GM19395 (cell line): ENCODE results near the gene ATP2C2.
"Not testable (repeated sequence)": the region's sequence is repeated elsewhere in the genome, so short reads cannot be mapped to it uniquely, and the experiment has no call there.

Experiments used
- ATAC-seq: cut with Tn5 transposase; IDR thresholded peaks from one replicate; pipeline ENCODE4 v1.9.1; 2021; ENCODE audit warnings: mild to moderate bottlenecking, moderate library complexity; ENCODE audit not compliant: unreplicated experiment

Gene ATP2C2

DNA sequence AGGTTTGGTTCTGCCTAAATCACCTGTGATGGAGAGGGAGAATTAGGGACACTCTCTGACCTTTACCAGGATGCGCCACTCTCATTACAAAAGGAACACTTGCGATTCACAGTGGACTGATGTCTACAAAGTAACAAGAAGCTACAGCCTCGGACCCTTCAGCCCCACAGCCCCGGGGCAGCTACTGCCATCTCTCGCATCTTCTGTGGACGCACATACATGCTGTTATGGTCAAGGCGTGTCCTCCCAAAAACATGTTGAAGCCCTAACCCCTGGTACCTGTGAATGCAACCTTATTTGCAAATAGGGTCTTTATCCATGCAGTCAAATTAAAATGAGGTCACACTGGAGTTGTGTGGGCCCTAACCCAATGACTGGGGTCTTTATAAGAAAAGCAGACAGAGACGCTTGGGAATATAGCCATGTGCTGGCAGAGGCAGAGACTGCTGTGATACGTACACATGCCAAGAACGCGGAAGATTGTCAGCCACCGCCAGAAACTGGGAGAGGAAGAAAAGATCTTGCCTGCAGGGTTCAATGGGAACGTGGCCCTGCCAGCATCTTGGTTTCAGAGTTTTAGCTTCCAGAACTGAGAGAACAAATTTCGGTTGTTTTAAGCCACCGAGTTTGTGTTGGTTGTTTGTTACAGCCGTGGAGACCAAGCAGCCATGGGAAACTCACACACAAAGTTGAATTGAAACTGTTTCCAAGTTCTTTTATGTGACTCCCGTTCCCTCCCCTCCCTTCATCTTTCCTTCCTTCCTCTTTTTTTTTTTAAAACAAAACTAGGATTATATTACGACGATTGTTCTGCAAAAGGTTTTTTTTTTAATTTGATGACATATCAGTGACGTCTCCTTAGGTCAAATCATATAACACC, 23.1 kb downstream of the ATP2C2 start:
- no peak for ATAC-seq

DNA sequence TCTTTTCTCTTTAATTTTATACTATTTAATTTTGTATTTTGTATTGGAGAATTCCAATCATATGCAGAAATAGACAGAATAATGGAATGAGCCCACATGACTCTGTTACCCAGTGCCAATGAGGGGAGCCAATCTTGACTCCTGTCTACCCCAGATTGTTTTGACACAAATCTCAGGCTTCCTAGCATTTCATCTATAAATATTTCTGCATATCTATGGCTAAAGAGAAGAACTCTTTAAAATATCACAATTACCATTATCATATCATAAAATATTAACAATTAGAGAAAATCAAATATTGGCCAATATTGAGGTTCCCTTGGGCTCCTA, 23.7 kb downstream of the ATP2C2 start:
- ATAC-seq: no peak

DNA sequence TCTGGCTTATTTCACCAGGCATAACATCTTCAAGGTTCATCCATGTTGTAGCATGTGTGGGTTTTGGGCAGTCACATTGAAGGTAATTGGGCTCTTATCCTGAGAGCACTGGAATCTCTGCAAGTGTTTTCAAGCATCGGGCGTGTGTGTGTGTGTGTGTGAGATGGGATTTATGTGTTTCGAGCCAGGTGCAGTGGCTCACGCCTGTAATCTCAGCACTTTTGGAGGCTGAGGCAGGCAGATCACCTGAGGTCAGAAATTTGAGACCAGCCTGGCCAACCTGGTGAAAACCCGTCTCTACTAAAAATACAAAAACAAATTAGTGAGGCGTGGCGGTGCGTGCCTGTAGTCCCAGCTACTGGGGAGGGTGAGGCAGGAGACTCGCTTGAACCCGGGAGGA, 27.7 kb downstream of the ATP2C2 start:
- ATAC-seq: not testable (repeated sequence)

DNA sequence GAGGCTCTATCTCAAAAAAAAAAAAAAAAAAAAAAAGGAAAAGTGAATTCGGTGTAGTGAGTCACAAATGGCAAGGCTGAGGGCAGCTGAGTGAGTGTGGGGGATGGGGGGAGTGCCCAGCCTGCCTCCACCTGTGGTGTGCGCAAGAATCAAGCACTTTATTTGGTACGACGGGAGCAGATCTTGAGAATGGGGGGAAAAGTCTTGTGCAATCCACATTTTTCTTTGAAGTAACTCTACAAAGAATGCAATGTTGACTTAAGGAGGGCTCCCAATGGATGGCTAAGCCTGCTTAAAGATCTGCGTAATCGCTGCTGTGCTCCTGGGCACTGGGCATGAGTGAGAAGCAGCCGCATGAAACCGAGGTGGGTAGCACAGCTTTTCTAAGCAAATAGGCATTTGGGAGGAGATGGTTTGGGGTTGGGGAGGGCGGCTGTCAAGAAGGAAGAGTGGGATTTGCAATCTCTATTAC, 28.2 kb downstream of the ATP2C2 start:
- ATAC-seq: no peak

DNA sequence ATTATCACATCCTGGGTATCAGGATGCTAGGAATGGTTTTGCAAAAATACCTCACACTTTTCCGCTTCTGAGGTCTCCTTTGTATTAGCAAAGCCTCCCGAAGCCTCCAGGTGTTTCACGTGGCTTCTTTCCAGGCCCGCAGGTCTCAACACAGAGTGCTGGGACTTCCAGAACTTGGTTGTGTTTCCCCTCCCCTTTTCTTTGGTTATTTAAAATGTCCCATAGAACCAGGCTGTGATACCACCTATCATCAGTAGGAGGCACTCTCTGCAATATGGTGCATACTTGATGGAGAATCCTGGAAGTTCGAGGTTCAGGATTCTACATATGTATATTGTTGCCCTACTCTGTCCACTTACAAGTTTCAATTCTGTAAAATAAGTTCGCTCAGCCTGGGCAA, 28.8 kb downstream of the ATP2C2 start:
- no peak for ATAC-seq

DNA sequence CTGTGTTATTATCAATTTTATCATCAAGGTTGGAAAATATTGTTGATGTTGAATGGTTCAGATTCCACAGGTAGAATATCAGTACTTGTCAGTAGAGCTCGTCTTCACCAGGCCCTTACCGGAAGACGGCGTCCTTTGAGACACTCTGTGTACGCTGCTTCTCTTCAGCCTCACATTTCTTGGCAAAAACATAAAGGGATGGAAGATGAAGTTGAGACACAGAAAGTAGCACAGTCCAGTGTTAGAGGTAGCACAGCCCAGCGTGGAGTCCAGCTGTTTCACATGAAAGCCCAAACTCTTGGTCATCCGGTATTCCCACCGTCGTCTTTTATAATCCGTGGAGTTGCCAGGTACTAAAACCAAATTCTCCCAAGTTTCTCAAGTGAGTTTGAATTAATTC, 30.4 kb downstream of the ATP2C2 start:
- ATAC-seq: no peak

DNA sequence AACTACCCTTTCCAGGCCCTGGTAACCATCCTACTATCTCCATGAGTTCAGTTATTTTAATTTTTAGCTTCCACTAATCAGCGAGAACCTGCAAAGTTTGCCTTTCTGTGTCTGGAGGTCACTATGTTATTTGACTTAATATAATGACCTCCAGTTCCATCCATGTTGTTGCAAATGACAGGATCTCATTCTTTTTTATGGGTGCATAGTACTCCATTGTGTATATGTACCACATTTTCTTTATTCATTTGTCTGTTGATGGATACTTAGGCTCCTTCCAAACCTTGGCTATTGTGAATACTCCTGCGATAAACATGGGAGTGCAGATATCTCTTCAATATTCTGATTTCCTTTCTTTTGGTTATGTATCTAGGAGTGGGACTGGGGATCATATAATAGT, 31.6 kb downstream of the ATP2C2 start:
- ATAC-seq: not testable (repeated sequence)

DNA sequence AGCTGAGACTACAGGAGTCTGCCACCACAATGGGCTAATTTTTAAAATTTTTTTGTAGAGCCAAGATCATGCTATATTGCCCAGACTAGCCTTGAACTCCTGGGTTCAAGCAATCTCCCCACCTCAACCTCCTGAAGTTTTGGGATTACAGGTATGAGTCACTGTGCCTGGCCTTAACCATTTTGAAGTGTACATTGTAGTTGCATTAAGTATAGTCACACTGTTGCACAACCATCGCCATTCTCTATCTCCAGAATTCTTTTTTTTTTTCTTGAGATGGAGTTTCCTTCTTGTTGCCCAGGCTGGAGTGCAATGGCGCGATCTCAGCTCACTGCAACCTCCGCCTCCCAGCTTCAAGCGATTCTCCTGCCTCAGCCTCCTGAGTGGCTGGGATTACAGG, 35.1 kb downstream of the ATP2C2 start:
- not testable (repeated sequence) for ATAC-seq

DNA sequence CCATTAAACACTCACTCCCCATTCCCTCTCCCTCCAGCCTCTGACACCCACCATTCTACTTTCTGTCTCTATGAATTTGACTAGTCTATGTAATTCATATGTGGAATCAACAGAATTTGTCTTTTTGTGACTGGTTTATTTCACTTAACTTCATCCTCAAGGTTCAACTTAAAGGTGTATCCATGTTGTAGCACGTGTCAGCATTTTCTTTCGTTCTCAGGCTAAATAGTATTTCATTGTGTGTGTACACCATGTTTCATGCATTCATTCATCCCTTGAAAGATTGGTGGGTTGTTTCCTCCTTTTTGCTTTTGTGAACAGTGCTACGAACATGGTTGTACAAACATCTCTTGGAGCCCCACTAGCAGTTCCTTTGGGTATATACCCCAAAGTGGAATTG, 36.0 kb downstream of the ATP2C2 start:
- ATAC-seq: no peak

DNA sequence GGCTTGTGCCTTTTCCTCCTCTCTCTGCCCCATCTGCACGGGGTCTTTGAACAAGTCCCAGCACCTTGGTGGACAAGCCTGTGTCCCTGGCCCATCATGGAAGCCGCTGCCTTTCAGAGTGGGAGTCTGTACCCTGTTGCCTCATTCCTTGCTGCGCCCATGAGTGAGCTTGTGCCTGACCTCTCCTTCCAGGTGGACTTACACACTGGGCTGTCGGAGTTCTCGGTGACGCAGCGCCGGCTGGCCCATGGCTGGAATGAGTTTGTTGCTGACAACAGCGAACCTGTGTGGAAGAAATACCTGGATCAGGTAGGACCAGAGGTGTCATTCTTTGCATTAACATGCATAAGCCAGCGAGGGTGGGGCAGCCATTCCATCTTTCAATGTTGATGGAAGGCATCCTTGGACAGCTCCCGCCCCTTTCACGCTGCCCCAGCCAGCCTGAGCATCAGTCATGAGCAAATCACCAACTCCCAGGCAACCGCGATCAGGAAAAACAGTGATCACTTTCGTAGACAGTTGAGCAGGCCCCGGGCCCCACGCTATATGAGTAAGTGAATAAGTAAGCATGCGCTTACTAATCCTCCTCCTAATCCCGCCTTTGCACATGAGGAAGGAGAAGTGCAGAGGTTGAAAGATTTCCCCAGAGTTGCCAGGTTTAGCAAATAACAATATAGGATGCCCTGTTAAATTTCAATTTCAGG, 36.8 kb downstream of the ATP2C2 start:
- ATAC-seq: no peak

DNA sequence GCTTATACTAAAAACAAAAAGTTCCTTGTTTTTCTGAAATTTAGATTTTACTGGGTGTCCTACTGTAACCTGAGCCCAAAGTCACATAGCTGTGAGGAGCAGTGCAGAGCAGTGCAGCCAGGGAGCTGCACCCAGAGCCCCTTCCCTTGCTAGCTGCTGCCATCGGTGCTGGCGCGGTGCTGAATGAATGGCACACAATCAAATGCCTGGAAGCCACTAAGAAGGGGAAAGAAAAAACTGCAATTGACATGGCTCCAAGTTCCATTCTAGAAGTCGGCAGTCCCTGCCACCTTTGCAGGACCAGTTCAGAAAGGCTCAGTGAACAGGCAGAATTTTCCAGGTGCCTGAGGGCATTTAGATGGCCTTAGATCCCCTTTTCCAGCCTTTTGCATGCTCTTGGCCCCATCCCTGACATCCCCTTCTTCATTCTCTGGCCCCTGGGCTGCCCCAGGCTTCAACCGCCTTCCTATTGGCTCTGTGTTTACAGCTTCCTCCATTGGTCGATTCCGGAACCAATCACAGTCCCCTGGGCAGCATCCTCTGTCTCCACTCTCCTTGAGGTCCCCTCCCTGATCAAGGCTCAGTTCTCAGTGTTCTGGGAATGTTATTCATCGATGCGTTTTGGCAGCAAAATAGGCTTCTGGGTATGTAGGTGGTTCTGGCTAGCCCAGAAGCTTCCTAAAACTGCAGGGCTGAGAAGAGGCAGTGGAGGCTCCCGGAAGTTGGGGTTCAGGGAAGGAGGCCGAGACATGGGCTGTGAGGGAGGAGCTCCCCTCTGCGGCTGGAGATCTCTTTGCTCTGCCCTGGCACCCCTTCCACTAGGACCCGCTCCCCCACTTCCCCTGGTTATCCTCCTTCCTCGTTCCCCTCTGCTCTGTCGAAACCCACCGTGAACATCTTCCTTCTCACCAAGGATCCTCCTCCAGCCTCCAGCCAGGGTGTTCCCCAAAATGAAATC, 37.9 kb downstream of the ATP2C2 start:
- no peak for ATAC-seq

DNA sequence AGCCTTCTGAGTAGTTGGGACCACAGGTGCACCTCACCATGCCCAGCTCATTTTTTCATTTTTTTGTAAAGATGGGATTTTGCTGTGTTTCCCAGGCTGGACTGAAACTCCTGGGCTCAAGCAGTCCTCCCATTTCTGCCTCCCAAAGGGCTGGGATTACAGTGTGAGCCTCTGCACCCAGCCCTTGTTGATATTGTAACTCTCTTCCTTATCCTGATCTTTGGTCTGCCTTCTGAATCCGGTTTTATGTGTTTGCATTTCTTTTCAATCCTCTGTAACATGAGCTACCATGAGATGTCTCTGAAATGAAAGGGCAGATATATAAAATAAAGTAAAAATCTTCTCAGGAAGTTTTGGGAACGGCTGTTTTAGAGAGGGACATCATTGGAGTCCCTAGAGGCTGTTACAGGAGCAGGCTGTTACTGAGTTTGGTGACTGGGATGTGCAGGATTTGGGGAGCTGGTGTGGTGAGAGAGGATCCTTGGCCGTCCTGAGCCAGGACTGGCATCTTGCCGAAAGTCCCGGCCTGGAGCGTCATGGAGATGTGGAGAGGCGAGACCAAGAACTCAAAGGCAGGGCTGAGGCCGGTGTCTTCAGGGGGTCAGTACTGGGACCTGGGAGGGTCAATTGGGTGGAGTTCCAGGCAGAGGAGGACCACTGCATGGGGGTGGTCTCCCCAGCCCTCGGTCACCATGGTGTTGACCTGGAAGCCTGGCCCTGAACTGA, 39.4 kb downstream of the ATP2C2 start:
- ATAC-seq: no peak

DNA sequence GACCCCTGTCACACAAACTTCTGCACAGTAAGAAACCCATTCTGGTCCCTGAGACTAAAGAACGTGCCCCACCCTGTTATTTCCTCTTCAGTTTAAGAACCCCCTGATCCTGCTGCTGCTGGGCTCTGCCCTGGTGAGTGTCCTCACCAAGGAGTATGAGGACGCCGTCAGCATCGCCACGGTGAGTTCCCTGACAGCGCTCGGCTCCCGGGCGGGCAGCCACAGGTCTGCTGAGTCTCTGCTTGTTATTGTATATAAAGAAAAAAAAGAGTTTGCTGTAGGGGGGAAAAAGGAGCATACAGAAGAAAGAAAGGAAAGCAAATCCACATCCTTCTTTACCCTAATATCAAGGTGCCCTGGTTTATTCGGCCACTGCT, 40.0 kb downstream of the ATP2C2 start:
- ATAC-seq: no peak

DNA sequence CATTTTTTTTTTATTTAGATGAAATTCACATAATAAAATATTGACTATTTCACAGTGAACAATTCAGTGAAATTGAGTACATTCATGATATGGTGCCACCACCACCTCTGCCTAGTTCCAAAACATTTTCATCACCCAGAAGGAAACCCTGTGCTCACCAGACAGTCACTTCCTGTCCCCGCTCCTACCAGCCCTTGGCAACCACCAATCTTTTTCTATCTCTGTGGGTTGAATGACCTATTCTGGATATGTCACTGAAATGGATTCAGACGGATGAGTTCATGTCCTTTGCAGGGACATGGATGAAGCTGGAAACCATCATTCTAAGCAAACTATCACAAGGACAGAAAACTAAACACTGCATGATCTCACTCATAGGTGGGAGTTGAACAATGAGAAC, 40.5 kb downstream of the ATP2C2 start:
- no peak for ATAC-seq

DNA sequence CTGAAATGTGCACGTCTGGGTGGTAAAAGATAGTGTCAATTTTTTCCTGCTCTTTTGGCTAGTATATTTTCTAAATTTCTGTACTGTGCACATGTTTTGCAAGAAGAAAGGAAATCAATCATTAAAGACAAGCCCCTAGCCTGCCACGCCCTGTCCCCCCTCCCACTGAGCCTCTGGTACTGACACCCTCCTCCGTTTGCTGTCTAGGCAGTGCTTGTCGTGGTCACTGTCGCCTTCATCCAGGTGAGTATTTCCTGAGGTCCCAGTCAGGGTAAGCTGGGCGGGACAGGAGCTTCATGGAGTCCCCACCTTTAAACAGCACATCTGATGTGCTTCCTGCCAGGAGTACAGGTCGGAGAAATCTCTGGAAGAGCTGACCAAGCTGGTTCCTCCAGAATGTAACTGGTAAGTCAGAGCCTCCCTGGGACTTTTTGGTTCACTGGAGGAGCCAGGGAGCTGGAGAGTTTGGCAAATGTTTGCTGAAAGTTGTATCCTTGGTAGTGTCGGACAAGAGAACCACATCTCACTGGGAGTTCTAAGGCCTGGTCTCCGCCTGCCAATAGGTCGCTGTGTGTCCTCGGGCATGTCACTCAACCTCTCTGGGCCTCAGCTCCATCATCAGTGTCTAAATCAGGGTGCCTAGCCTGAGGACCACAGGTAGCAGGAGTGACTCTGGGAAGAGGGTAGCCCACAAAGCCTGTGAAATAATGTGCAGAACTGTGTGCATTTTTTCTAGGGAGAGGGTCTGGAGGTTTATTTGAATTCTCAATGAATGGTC, 42.2 kb downstream of the ATP2C2 start:
- no peak for ATAC-seq

DNA sequence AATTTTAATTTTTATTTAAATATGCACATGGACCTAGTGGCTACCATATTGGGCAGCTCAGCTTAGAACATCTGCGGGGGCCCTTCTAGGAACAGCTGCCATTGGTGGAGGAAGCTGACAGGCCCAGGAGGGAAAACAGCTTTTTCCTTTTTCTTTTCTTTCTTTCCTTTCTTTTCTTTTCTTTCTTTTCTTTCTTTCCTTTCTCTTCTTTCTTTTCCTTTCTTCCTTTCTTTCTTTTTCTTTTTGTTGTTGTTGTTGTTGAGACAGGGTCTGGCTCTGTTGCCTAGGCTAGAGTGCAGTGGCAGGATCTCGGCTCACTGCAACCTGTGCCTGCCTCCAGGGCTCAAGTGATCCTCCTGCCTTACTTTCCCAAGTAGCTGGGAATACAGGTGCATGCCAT, 43.4 kb downstream of the ATP2C2 start:
- ATAC-seq: no peak

DNA sequence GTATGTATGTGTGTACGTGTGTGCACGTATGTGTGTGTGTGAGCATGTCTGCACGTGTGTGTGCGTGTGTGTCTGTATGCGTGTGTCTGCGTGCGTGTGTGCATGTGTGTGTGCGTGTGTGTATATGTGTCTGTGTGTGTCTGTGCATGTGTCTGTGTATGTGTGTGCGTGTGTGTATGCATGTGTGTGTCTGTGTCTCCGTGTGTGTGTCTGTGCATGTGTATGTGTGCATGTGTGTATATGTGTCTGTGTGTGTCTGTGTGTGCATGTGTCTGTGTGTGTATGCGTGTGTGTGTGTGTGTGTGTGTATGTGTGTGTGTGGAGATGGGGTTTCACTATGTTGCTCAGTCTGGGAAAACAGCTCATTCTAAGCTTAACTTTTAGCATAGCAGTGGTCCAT, 43.9 kb downstream of the ATP2C2 start:
- ATAC-seq: no peak

DNA sequence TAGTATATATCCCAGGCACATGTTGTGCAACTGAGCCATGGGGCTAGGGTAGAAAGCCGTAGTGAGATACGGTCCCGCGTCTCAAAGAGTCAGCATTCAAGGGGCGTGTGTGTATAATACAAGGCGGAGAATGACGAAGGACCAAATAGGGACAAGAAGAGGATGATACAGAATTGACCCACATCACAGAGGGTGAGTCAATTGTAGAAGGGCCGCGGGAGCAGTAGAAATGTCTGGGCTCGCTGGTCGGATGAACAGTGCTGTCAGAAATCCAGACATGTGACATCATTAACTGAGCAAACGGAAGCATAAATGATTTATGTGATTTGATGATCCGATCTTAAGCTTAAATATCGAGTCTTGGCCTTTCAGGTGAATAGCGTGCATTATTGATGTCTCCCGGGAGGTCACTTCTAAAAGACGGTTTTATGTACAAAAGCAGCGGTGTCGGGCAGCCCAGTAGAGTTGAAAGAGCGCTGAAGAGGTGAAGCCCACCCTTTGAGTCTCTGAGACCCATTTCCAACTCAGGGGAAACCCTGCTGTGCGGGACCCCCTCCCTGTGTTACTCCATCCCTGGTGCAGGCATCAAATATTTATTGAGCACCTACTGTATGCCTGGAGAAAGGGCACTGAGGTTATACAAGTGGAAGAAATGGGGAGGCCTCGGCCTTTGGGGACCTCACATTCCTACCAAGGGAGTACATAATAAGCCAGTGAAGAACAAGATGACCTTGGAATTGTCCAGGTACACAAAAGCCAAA, 45.1 kb downstream of the ATP2C2 start:
- no peak for ATAC-seq

DNA sequence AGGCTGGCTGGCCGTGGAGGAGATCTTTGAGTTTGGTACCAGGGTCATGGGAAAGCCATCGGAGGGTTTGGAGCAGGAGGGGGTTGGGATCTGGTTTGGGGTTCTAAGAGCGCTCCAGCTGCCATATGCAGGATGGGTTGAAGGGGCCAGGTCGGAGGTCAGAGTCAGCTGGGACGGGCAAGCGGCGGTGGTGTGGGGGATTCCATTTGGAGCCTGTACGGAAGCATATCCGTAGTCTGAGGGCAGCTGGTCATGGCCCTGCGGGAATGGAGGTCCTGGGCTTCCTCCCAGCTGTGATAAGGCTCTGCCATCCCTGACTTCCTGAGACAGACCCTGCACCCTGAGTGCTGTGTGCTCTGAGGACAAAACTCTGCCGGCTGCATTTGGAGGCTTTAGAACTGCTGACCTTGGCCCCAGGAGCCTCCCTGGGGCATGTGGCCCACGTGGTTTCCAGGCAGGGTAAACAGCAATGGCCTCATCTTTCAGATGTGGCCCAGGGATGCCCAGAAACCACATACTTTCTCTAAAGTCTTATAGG, 46.5 kb downstream of the ATP2C2 start:
- no peak for ATAC-seq
